ENCODE results near the gene HEXIM2.
"Not testable (repeated sequence)": the region's sequence is repeated elsewhere in the genome, so short reads cannot be mapped to it uniquely, and the experiment has no call there.

HEXIM2 gene

DNA sequence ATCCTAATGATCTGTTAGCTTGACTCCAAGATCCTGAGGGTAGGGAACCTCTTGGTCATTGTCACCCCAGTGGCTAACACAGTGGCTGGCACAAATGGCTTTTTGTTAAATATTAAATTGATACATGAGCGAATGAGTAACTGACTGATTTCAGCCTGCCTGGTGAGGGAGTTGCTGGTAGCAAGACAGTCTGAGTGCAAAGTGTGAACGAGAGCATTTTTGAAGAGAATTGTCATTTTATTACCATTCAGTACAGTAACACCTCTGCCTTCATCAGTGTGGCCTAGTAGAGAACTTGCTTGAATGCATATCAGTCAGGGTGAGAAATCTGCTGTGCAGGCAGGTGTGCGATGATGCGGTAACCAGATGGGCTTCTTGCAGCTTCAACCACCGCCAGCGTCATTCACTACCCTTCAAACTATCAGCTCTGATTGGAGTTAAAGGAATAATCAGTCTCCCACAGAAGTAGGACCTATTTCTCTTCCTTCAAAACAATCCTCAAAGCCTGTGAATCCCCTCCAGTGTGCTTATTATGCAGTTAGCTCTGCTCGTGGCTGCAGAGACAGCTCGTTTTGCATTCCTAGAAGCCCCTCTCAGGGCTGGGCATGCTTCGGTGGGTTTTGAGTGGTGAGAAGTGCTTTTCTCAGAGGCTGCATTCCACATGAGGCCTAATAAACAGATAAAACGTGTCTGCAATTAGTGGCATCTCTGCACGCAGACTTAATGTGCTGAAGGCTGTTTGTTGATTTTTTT, 29.0 kb downstream of the HEXIM2 start:
- Mint-ChIP-seq H3K4me3 (no peak overlapping the region), H3K9me3 (no peaks in the 10 kb centered on the region), H3K36me3 (ENCODE audit: low read depth) (no peaks in the 10 kb centered on the region), H3K27me3 (no peaks in the 10 kb centered on the region), H3K27ac (no peak overlapping the region), H3K4me1 (ENCODE audit: low read depth) (no peaks in the 10 kb centered on the region)
- DNase-seq = no peak

DNA sequence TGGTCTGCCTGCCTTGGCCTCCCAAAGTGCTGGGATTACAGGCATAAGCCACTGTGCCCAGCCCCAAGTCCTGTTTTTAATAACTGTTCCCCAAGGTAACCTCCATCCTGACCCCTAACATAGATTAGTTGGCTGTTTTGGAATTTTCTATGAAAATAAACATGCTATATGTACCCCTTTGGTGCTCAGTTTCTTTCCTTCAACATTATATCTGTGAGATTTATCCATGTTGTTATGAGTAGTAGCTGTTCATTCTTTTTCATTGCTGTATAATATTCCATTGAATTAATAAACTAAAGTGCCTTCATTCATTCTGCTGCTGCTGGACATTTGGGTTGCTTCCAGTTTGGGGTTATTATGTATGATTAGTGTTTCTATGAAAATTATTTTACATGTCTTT, 33.7 kb downstream of the HEXIM2 start:
- Mint-ChIP-seq H3K4me1 (ENCODE audit: low read depth) (peaks cover 3% of the 10 kb centered on the region), H3K27ac (no peak overlapping the region), H3K27me3 (no peaks in the 10 kb centered on the region), H3K4me3 (no peak overlapping the region), H3K9me3 (no peaks in the 10 kb centered on the region), H3K36me3 (ENCODE audit: low read depth) (no peaks in the 10 kb centered on the region)
- no peak for DNase-seq

GRCh38 chr17:45197108-45197507, 35.4 kb downstream of the HEXIM2 start:
- H3K9me3 Mint-ChIP-seq = no peaks in the 10 kb centered on the region
- no peak overlapping the region for H3K4me3 Mint-ChIP-seq
- H3K27ac Mint-ChIP-seq = no peak overlapping the region
- DNase-seq = no peak
- no peaks in the 10 kb centered on the region for H3K27me3 Mint-ChIP-seq
- no peaks in the 10 kb centered on the region for H3K36me3 Mint-ChIP-seq (ENCODE audit: low read depth)
- peaks cover 3% of the 10 kb centered on the region for H3K4me1 Mint-ChIP-seq (ENCODE audit: low read depth)

- Mint-ChIP-seq H3K4me3 (no peak overlapping the region), H3K27ac (no peak overlapping the region)
Observed at GRCh38 chr17:45197555-45198334, 36.1 kb downstream of the HEXIM2 start.

DNA sequence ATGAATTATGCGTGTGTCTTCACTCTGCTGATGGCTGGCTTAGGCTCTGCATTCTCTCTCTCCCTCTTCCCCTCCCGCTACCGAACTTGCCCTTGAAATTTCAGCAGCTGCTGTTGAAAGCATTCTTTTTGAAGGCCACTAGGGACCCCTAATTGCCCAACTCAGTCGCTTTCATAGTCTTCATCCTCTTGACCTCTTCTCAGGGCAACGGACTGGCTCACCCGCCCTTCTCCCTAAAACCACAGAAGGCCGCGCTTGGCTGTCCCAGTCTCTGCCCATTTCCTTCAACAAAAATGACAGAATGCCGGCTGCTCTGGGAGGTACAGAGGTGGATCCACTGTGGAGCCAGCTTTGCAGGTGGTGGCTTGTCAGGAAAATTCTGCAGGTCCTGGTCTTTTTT, 39.0 kb downstream of the HEXIM2 start:
- Mint-ChIP-seq H3K4me3 (no peak overlapping the region), H3K4me1 (ENCODE audit: low read depth) (peaks cover 3% of the 10 kb centered on the region), H3K27me3 (no peaks in the 10 kb centered on the region), H3K27ac (no peak overlapping the region), H3K9me3 (no peaks in the 10 kb centered on the region), H3K36me3 (ENCODE audit: low read depth) (no peaks in the 10 kb centered on the region)
- no peak for DNase-seq

More at GRCh38 chr17:45197555-45198334, 36.1 kb downstream of the HEXIM2 start:
- Mint-ChIP-seq H3K9me3 (no peaks in the 10 kb centered on the region), H3K4me1 (ENCODE audit: low read depth) (peaks cover 3% of the 10 kb centered on the region), H3K36me3 (ENCODE audit: low read depth) (no peaks in the 10 kb centered on the region), H3K27me3 (no peaks in the 10 kb centered on the region)
- DNase-seq = peak; percentile 95

DNA sequence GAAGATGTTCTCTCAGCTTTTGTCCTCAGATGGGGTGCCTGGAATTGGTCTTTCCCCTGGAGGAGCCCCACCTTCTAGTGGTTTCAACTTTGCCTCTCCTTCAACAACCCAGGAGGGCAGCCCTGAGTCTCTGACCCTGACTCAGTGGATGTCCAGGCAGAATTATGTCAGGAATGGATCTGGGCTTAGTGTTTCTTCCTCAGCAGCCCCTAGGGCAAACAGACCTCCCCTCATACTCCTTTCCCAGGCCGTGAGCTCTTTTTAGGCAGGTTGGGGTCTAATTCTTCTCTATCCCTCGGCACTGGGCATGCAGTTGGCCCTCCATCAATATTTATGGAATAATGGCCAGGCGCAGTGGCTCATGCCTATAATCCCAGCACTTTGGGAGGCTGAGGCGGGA, 39.8 kb downstream of the HEXIM2 start:
- H3K9me3 Mint-ChIP-seq = no peaks in the 10 kb centered on the region
- H3K4me3 Mint-ChIP-seq = no peak overlapping the region
- H3K4me1 Mint-ChIP-seq (ENCODE audit: low read depth) = peaks cover 3% of the 10 kb centered on the region
- DNase-seq = no peak
- H3K27me3 Mint-ChIP-seq = no peaks in the 10 kb centered on the region
- peaks cover 2% of the 10 kb centered on the region for H3K36me3 Mint-ChIP-seq (ENCODE audit: low read depth)
- no peak overlapping the region for H3K27ac Mint-ChIP-seq

DNA sequence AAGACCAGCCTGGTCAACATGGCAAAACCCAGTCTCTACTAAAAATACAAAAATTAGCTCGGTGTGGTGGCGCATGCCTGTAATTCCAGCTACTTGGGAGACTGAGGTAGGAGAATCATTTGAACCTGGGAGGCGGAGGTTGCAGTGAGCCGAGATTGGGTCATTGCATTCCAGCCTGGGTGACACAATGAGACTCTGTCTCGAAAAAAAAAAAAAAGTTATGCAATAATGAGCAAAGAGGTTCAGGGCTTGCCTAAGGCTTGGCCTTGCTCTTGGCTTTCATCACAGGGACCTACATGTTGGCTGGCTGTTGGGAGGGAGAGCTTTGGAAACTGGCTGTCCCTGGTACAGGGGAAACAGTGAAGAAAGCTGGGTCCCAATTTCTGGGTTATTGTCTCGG, 40.2 kb downstream of the HEXIM2 start:
- not testable (repeated sequence) for H3K27me3 Mint-ChIP-seq; H3K27ac Mint-ChIP-seq; H3K4me1 Mint-ChIP-seq (ENCODE audit: low read depth); H3K36me3 Mint-ChIP-seq (ENCODE audit: low read depth); H3K4me3 Mint-ChIP-seq; DNase-seq; H3K9me3 Mint-ChIP-seq

GRCh38 chr17:45218895-45219661, 57.4 kb downstream of the HEXIM2 start:
- peak; percentile 93 for DNase-seq
- H3K36me3 Mint-ChIP-seq (ENCODE audit: low read depth) = peaks cover 79% of the 10 kb centered on the region
- H3K4me1 Mint-ChIP-seq (ENCODE audit: low read depth) = peaks cover 40% of the 10 kb centered on the region
- peak overlapping the region; percentile 88 for H3K4me3 Mint-ChIP-seq
- H3K9me3 Mint-ChIP-seq = no peaks in the 10 kb centered on the region
- peak overlapping the region; percentile 87 for H3K27ac Mint-ChIP-seq
- H3K27me3 Mint-ChIP-seq = no peaks in the 10 kb centered on the region

All from activated T-cell treated with anti-CD3 and anti-CD28 coated beads, Interleukin-2, amount 50 U/mL, for 24 hours (primary cell).